Measurements from ENCODE around the gene PDE2A.

DNA sequence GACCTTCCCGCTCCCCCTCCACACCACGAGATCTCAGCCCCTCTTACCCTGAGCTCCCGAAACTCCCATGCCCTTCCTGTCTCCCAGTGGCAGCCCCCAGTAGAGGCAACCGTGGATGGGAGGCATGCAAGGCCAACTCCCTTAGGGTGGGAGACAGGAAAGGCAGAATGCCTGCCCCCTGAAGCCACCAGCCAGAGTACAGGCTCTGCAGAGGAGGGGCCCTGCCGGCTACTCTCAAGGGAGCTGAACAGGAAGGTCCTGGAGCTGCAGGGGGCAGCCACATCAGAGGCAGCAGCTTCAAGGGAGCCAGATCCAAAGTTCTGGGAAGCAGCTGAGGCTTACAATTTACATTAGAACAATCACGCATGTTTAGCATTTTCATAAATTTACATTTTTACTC lies 38.3 kb downstream of the PDE2A start:
- TF ChIP-seq, protein P1, sequence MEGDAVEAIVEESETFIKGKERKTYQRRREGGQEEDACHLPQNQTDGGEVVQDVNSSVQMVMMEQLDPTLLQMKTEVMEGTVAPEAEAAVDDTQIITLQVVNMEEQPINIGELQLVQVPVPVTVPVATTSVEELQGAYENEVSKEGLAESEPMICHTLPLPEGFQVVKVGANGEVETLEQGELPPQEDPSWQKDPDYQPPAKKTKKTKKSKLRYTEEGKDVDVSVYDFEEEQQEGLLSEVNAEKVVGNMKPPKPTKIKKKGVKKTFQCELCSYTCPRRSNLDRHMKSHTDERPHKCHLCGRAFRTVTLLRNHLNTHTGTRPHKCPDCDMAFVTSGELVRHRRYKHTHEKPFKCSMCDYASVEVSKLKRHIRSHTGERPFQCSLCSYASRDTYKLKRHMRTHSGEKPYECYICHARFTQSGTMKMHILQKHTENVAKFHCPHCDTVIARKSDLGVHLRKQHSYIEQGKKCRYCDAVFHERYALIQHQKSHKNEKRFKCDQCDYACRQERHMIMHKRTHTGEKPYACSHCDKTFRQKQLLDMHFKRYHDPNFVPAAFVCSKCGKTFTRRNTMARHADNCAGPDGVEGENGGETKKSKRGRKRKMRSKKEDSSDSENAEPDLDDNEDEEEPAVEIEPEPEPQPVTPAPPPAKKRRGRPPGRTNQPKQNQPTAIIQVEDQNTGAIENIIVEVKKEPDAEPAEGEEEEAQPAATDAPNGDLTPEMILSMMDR (optimal IDR thresholded peaks at IDR 0.05 in 1 of 3, IDR thresholded peaks at IDR 0.05 in 1 of 3, conservative IDR thresholded peaks at IDR 0.05 in 1 of 3; ENCODE audit: extremely low read depth in 1 of 3, insufficient read depth in 2 of 3, low read length in 3 of 3) = no peak
- no peak for TF ChIP-seq EZH2 (IDR thresholded peaks at IDR 0.05; ENCODE audit: low read length)
